Lower leg skin (tissue), 3 donors: Measurements from ENCODE around the gene TMEM140.

ENCODE experiments used
- POLR2A ChIP-seq, 2 donors: fragments of 450-650 bp; IDR thresholded peaks; one replicate each; pipeline ENCODE4 v1.6.1; 2016 to 2017; ENCODE audit warnings: antibody characterized with exemption in 2 of 2, mild to moderate bottlenecking in 1 of 2, moderate library complexity in 1 of 2
- TF ChIP-seq, protein P1 (sequence below), 3 donors: fragments of 450-650 bp; IDR thresholded peaks; one replicate each; pipeline ENCODE4 v1.5.1; 2016; ENCODE audit warnings: antibody characterized with exemption in 3 of 3, mild to moderate bottlenecking in 3 of 3, moderate library complexity in 2 of 3

GRCh38 chr7:135181929-135182678, 34.2 kb downstream of the TMEM140 start:
- TF ChIP-seq, protein P1, sequence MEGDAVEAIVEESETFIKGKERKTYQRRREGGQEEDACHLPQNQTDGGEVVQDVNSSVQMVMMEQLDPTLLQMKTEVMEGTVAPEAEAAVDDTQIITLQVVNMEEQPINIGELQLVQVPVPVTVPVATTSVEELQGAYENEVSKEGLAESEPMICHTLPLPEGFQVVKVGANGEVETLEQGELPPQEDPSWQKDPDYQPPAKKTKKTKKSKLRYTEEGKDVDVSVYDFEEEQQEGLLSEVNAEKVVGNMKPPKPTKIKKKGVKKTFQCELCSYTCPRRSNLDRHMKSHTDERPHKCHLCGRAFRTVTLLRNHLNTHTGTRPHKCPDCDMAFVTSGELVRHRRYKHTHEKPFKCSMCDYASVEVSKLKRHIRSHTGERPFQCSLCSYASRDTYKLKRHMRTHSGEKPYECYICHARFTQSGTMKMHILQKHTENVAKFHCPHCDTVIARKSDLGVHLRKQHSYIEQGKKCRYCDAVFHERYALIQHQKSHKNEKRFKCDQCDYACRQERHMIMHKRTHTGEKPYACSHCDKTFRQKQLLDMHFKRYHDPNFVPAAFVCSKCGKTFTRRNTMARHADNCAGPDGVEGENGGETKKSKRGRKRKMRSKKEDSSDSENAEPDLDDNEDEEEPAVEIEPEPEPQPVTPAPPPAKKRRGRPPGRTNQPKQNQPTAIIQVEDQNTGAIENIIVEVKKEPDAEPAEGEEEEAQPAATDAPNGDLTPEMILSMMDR (IDR thresholded peaks at IDR 0.05): no peak
- TF ChIP-seq POLR2A (IDR thresholded peaks at IDR 0.05): no peak
